ENCODE measurements around the gene ESF1.

DNA sequence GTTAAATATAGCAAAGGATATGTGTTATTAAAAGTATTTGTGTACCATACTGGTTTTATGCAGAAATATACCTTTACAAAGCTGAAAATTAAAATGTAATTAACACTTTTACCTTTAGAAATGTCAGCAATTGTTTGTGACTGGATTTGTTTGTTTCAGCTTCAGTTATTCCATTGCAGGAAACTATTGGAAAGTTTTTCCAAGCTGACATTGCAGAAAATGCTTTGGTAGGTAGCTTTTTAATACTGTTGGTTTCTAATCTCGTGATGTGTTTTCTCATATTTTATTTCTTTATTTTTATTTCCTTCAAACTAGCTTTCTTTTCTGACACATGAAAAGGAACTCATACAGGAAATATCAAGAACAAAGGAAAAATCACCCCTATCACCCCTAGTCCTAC, 8.3 kb upstream of the ESF1 start:
- TF ChIP-seq, protein P1, sequence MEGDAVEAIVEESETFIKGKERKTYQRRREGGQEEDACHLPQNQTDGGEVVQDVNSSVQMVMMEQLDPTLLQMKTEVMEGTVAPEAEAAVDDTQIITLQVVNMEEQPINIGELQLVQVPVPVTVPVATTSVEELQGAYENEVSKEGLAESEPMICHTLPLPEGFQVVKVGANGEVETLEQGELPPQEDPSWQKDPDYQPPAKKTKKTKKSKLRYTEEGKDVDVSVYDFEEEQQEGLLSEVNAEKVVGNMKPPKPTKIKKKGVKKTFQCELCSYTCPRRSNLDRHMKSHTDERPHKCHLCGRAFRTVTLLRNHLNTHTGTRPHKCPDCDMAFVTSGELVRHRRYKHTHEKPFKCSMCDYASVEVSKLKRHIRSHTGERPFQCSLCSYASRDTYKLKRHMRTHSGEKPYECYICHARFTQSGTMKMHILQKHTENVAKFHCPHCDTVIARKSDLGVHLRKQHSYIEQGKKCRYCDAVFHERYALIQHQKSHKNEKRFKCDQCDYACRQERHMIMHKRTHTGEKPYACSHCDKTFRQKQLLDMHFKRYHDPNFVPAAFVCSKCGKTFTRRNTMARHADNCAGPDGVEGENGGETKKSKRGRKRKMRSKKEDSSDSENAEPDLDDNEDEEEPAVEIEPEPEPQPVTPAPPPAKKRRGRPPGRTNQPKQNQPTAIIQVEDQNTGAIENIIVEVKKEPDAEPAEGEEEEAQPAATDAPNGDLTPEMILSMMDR (IDR thresholded peaks at IDR 0.05) = no peak
- no peak for TF ChIP-seq EZH2 (IDR thresholded peaks at IDR 0.05; ENCODE audit: borderline replicate concordance, insufficient read depth, low read depth, low read length, poor library complexity, severe bottlenecking)
